GM21786 (cell line): Measurements from ENCODE around the gene FGD6.
A peak's percentile ranks its signal among the peaks of the same experiment; 100 is the strongest.
"Not testable (repeated sequence)": the region's sequence is repeated elsewhere in the genome, so short reads cannot be mapped to it uniquely, and the experiment has no call there.

Source experiments
- ATAC-seq: cut with Tn5 transposase; IDR thresholded peaks from one replicate; pipeline ENCODE4 v1.9.1; 2021; ENCODE audit not compliant: unreplicated experiment

The FGD6 gene

DNA sequence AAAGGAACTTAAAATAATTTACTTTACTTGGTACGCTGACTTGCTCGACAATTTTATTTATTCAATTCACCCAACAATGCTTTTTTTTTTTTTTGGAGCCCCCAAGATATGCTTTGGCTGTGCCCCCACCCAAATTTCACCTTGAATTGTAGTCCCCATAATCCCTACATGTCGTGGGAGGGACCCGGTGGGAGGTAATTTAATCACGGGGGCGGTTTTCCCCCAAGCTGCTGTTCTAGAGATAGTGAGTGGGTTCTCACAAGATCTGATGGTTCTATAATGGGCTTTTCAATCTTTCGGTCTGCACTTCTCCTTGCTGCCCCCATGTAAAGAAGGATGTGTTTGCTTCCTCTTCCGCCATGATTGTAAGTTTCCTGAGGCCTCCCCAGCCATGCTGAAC is 10.4 kb downstream of the FGD6 start:
- no peak for ATAC-seq

DNA sequence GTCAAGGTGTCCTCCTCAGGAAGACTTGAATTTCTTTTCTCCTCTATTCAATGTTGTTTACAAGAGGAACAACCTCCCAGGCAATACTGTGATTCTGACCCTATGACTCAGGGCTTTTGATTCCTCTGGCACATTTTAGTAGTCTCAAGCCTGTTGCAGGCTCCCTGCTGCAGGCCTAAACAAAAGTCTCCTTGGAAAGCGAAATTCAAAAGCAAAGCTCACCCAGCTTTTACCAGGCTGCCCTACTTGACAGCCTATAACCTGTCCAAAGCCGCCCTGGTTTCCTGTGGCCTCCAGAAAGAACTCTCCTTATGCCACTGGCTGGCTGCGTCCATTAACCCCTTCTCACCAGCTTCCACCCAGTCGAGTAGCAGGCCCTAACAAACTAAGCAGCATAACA is 11.6 kb downstream of the FGD6 start:
- ATAC-seq = no peak

DNA sequence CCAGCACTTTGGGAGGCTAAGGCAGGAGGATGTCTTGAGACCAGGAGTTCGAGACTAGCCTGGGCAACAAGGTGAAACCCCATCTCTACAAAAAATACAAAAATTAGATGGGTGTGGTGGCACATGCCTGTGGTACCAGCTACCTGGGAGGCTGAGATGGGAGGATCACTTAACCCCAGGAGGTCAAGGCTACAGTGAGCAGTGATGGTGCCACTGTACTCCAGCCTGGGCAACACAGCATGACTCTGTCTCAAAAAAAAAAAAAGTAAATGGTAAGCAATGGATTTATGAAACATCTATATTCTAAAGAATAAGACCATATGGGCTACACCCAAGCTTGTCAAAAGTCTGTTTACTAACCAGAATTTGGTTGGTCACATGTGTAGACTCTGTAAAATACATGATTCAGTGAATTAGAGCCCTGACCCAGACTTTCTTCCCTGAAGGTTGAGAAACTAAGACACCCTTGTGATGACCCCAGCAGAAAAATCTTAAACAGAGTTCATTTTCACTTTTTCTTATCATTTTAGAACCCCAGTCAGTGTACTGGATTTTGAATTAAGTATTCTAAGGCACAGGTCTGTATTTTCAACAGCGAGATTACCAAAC is 12.1 kb downstream of the FGD6 start:
- ATAC-seq = no peak

DNA sequence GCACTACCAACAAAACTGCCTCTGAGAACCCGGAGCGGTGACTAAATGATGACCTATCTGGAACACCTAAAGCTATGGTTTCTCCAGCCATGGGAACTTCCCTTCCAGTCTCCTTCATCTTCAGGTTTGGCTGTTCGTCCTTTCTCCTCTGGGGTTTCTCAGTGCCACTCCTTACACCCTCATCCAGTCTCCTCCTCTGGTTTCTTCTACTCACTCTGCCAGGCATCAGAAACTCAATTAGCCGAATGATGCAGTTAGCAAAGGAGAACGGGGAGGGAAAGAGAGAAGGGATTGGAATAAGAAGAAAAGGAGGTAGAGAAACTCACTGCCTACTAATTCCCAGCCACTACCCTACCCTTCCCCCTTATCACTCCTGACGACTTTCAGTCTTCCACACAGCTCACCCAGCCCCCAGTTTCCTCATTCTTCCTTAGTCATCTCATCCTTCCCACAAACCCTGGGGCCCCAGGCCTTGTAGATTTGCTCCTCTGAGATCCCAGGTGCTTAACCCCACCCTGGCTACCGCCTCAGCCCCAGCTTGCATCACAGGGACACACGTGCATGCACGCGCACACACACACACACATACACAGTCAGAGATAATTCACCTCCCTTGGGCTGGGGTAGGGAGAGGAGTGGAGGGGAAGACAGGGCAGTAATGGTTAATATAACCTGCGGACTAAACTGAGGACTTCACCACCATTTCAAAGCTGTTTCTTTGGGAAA is 13.0 kb downstream of the FGD6 start:
- no peak for ATAC-seq

DNA sequence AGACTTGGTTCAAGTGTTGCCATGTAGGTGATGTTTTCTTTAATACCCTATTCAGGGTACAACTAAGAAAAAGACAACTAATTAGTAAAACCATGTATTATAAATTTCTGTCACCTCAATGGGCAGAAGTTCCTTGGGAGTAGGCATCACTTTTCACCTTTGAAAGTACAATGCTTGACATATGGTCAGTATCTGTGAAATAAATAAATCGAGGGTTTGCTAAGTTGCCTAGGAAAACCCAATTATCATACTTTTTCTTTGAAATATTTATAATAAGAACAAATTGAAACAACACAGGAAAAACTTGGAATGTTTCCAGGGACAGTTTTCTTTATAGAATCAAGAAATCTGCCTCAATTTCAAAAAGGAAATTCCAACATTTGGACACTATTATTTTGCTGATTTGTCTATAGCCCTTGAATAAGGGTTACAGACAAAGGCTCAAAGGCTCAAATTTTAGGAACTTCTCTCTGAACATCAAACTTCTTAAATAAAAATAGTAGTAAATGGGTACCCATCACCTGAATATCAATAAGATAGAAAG is 13.7 kb downstream of the FGD6 start:
- ATAC-seq = no peak

DNA sequence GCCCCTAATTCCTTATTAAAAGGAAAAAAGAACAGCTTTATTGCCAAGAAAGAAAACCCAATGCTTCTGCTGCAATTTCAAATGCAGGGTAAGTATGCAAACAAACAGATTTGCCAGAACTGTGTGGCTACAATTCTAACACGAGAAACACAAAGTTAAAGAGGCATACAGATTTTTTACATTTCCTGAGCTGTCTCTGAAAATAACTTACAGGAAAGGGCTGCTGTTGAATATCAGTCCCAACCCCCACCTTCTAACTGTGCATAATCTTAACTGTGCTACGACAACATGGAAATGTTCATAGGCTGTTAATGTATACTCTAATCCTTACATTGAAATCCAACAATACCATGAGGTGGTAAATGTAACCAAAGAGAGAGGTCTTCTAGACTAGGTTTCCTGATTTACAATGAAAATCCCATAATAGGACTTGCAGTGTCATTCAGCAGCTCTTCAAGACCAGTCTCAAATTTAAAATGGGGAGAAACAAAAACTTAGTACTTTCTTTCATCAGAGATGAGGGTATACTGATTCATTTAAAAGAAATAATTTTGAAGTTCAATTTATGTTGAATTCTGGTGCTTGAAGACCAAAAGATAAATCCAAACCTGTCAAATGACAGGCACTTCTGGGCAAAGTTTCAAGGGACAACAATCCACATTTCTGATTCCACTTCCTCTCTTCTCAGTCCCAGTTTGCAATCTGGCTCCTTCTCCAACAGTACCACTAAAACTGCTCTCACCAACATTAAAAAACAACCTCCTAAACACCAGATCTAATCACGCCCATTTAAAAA is 14.4 kb downstream of the FGD6 start:
- no peak for ATAC-seq

DNA sequence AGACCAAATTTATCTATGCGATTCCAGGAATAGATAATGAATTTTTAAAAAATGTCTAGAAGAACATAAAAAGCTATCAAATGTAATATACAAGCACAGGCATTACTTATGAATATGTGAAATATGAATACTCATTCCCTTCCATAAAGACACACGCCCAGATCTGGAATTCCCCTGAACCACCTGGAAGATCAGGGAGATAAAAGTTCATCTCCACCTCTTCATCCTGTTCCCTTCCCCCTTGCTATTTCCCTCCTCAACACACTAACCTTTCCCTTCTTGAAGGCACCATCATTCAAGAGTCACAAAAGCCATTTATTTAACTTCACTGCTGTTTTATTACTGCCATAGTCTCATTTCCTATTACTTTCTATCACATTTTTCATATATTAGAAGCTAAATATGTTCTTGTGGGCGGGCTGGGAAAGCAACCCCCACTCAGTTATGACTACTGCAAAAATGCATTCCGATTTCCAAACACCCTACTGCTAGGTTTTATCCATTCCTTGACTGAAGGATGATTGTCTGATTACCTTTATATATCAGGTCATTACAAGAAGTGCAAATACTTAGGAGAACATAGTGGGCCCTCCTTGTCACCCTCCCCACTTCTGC is 16.1 kb downstream of the FGD6 start:
- ATAC-seq = no peak

DNA sequence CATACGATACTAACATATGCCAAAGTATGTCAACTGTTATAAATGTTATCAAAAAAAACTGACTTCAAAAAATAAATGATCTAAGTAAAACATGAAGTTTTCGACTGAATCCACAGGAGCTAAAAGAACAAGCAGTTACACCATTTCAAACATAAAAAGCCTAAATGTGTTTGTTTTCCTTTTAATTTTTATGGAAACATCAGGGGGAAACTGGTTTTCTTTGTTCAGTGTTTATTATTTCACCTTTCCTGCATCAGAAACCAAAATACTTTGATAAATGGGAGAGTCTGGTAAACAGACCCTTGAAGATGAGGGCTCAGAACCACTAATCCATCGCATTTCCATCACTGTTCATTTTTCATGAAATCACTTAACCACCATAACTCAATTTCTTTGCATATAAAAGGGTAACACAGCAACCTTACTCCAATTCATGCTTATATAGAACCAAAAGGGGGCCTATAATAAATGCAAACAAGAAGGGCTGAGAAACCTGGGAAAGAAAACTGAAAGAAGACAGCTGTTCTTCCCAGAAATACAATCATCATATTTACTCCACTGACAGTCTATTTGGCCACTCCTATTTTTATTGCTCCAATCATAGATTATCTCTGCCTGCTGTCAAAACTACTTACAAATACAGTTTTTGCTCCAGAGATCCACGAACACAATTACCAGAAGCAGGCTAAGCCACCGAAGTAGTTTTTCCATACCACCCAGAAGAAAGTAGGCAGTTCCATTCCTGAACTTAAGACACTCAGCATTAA is 17.0 kb downstream of the FGD6 start:
- no peak for ATAC-seq

DNA sequence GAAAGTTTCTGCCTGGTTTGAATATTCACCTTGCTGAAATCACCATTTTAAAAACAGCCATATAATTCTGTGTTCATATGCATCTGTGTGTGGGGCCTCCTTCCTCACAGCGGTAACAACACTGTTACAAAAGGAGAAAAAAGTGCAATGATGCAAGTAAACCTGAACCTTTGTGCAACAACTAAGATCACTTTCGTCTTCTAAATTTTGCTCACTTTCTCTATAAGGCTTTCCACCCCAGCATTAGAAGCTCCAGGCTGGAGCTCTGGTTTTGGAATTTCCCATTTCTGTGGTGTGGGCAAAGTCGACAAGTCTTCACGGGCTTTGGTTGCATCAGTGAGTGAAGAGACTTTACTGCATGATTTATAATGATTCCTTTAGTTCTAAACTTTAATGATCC is 18.4 kb downstream of the FGD6 start:
- peak; percentile 50 for ATAC-seq

DNA sequence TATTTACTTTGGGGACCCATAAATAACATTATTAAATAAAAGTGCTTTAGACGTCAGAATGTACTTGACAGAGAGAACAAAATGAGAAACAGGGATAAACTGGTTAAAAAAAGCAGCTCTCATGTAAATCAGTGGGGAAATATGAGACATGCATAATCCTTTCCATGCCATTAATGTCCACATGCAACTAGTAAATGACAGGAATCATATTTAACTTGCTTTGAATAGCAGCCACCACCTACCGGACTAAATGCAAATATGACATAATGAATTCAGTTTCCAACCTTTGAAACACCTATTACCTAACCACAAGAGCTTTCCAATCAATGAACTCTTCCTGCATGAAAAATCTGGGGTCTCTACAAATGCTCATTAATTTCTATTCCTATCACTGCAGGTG is 19.6 kb downstream of the FGD6 start:
- no peak for ATAC-seq

DNA sequence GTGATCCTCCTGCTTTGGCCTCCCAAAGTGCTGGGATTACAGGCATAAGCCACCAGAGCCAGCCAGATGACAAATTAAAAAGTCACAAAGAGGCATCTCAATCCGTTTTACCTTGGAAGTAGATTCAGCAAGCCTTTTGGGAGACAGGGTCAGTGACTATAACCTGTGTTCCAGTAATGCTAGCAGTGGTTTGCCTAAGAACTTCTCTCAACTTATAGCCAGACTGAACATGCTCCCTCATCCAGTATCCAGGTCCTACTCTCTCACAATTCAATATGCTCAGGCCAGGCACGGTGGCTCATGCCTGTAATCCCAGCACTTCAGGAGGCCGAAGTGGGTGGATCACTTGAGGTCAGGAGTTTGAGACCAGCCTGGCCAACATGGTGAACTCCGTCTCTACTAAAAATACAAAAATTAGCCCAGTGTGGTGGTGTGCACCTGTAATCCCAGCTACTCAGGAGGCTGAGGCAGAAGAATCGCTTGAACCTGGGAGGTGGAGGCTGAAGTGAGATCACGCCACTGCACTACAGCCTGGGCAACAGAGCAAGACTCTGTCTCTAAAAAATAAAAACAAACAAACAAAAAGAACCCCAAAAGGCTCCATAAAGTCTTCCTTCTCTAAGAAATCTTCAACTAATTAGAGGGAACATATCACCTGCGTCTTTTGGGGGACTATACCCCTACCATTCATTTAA is 20.2 kb downstream of the FGD6 start:
- not testable (repeated sequence) for ATAC-seq

DNA sequence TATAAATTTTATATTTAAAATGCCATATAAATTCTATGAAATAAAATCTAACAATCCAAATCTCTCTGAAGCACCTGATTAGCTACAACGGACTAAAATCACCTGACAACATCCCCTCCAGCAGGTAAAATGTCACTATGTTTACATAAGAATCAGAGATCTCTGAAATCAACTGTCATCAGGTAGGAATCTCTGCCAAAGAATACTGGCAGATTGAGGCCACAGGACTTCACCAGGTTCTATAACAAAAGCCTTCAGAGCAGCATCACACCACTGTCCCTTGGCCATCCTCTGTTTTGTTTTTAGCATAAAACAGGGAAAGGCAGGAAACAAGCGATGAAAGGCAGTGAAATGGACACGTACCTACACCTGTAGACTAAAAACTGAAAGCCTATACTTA is 22.1 kb downstream of the FGD6 start:
- ATAC-seq = no peak

DNA sequence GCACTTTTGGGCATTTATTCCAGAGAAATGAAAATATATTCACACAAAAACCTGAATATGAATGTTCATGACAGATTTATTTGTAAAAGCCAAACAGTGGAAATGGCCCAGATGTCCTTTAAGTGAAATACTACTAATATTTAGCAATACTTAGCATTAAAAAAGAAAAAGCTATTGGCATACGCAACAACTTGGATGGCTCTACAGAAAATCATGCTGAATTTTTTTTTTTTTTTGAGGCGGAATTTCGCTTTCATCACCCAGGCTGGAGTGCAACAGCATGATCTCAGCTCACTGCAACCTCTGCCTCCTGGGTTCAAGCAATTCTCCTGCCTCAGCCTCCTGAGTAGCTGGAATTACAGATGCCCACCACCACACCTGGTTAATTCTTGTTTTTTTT is 24.1 kb downstream of the FGD6 start:
- no peak for ATAC-seq

DNA sequence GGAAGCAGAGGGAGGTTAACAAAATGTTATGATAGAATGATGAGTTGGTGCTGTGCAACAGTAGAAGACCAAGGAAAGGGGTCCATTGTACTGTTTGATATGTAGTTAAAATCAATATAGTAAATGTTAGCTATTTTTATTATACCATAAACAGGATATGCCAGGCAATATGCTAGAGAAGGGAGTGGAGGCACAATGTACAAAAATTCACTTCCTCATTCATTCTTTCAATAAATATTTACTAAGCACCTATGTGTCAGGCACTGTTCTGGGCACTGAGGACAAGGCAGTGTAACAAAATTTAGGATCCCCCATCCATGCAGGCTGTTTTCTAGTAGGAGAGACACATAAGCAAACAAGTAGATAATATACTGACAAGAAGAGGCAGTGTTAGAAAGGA is 25.0 kb downstream of the FGD6 start:
- no peak for ATAC-seq

DNA sequence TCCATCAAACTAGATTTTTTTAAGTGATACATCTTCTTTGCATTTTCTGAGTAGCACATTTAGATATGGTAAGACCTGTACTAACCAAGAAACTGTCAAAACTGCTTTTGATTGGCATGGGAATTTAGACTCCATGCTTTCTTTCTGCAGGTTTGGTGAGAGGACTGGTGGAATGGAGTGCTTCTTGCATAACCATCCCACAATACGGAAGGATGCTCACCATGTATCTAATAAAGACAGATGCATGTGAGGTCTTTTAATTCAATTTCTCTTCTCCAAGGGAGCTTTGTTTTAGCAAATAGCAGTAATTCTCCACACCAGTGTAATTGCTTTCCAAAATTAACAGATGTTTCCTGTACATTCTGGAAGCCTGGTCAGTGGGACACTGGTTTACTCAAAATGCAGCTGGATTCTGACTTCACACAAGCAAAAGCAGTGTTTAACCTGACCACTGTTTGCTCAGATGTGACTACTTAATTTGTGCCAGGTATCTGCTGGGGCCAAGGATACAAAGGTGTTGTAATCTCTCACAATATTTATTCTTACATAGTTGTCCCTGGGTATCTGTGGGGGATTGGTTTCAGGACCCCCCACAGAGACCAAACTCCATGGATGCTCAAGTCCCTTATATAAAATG is 26.1 kb downstream of the FGD6 start:
- no peak for ATAC-seq

DNA sequence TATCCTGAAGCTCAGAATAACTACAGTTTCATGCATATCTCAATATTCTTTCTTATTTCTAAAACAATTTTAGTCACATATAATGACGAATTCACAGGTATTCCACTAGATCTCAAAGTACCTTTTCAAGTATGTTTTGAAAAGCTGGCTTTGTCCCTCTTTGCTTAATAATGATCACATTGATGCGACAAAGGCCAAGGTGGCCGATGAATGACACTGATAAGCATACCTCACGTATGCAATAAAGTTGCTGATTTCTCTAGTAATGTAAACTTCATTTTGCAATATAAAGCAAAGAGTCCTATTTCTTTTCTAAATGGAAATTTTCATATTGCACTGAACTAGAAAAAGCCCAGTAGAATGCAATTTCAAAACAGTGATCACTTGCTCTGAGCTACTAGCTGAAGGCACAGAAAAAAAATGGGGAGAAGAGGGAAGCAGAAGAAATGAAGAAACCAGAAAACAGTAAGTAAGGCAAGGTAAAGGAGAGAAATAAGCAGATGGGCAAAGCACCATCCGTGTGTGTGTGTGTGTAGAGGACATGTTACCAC is 29.3 kb downstream of the FGD6 start:
- no peak for ATAC-seq

DNA sequence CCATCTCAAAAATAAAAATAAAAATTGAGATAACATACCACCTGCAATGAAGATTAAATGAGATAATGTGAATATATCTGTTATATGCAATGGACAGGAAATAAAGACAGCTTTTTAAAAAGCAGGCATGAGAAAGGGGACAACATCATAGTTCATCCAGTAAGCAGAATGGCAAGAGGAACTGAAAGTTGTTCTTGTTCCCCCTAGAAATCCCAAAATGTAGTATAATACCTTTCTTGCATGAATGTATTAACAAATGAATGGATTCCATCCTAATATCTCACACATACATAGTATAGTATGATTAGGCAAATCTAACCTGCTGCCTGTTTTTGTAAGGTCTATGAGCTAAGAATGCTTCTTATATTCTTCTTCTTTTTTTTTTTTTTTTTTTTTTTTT is 31.4 kb downstream of the FGD6 start:
- no peak for ATAC-seq

DNA sequence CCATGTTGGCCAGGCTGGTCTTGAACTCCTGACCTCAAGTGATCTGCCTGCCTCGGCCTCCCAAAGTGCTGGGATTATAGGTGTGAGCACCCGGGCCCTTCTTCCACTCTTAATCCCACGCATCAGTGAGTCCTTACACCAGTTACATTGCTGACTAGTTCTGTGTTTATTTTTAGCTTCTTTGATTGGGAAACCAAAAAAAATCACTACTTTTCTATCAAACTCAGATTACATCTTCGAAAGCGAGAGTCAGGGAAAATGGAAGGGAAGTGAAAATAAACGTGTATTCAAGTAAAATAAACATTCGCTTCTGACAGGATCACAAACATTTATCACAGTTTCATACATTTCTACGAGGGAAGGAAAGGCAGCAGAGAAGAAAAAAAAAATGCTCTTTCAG is 32.2 kb downstream of the FGD6 start:
- no peak for ATAC-seq

DNA sequence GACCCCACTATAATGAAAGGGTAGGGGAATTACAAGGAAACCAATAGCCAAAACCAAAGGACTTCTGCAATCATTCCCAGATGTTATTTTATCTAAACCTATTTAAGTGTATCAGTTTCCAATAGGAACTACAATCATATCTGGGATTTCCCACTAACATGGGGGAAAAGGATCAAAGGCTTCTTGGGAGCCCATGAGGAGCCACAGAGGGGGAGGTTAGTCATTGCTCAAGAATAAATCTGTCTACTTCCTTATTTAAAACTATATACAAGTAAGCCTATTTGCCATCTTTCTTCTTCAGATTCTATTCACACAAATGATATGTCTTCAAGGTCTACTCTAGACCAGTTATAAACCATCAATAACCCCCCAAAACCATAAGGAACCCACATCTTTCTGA is 33.1 kb downstream of the FGD6 start:
- ATAC-seq = no peak
